Activated T-cell treated with anti-CD3 and anti-CD28 coated beads, Interleukin-2, amount 50 U/mL, for 1 hour (primary cell): Measurements from ENCODE around the gene TSPAN32.
"Not testable (repeated sequence)": the region's sequence is repeated elsewhere in the genome, so short reads cannot be mapped to it uniquely, and the experiment has no call there.

Source experiments
- DNase-seq: peaks from one replicate; pipeline ENCODE4 v3.0.0-alpha.2; 2020

TSPAN32 gene

GRCh38 chr11:2267851-2268728 is 33.7 kb upstream of the TSPAN32 start:
- no peak for DNase-seq

GRCh38 chr11:2268729-2269600 is 32.8 kb upstream of the TSPAN32 start:
- DNase-seq = peak; percentile 67

- peak; percentile 58 for DNase-seq
Measured at GRCh38 chr11:2269601-2270321, 32.1 kb upstream of the TSPAN32 start.

GRCh38 chr11:2270322-2271076 is 31.3 kb upstream of the TSPAN32 start, which contains the start of gene ASCL2:
Gene ASCL2, minus strand, starts transcription at chr11:2270588. Its CDS starts 256 bp downstream, at chr11:2270332.
- no peak for DNase-seq

GRCh38 chr11:2271077-2271326 is 30.8 kb upstream of the TSPAN32 start:
- DNase-seq = peak; percentile 57

GRCh38 chr11:2271327-2272227 is 30.2 kb upstream of the TSPAN32 start:
- no peak for DNase-seq

- no peak for DNase-seq
Measured at GRCh38 chr11:2272228-2272945, 29.4 kb upstream of the TSPAN32 start.

GRCh38 chr11:2272946-2273280 is 28.9 kb upstream of the TSPAN32 start:
- no peak for DNase-seq

GRCh38 chr11:2273311-2273710 is 28.5 kb upstream of the TSPAN32 start:
- no peak for DNase-seq

GRCh38 chr11:2273771-2274170 is 28.0 kb upstream of the TSPAN32 start:
- no peak for DNase-seq

- DNase-seq = no peak
Measured at GRCh38 chr11:2275334-2276279, 26.2 kb upstream of the TSPAN32 start.

- DNase-seq = no peak
Measured at GRCh38 chr11:2276280-2277007, 25.4 kb upstream of the TSPAN32 start.

- DNase-seq = no peak
Measured at GRCh38 chr11:2277008-2277346, 24.8 kb upstream of the TSPAN32 start.

GRCh38 chr11:2277933-2278523 is 23.8 kb upstream of the TSPAN32 start:
- no peak for DNase-seq

- no peak for DNase-seq
Measured at GRCh38 chr11:2280208-2280607, 21.6 kb upstream of the TSPAN32 start.

- not testable (repeated sequence) for DNase-seq
Measured at GRCh38 chr11:2286350-2286749, 15.5 kb upstream of the TSPAN32 start.

GRCh38 chr11:2287091-2287490 is 14.7 kb upstream of the TSPAN32 start:
- no peak for DNase-seq

- DNase-seq = no peak
Measured at GRCh38 chr11:2289350-2289749, 12.5 kb upstream of the TSPAN32 start.

GRCh38 chr11:2289859-2290258 is 12.0 kb upstream of the TSPAN32 start:
- DNase-seq = no peak
